SK-N-SH treated with all-trans-retinoic acid at 6 μM for 48 hours (cell line): ENCODE results near the gene MAPK9.

Experiments used
- GLIS3 ChIP-seq: fragments of 250-450 bp; sonication (Bioruptor Pico); IDR thresholded peaks from 2 replicates; pipeline ENCODE4 v1.5.0; 2020; ENCODE audit warnings: mild to moderate bottlenecking, moderate library complexity
- PATZ1 ChIP-seq: fragments of 250-450 bp; sonication (Bioruptor Pico); IDR thresholded peaks from 2 replicates; pipeline ENCODE4 v1.8.0; 2020; ENCODE audit warnings: mild to moderate bottlenecking, moderate library complexity, borderline replicate concordance
- SNAI2 ChIP-seq: fragments of 250-450 bp; sonication (Bioruptor Pico); IDR thresholded peaks from 2 replicates; pipeline ENCODE4 v1.5.0; 2020; ENCODE audit warnings: mild to moderate bottlenecking, moderate library complexity
- ZFP3 ChIP-seq: fragments of 250-450 bp; sonication (Bioruptor Pico); IDR thresholded peaks from 2 replicates; pipeline ENCODE4 v1.5.0; 2020; ENCODE audit warnings: mild to moderate bottlenecking, moderate library complexity
- ZFP30 ChIP-seq: fragments of 450-650 bp; formaldehyde crosslinking; IDR thresholded peaks from 2 replicates; pipeline ENCODE4 v1.5.0; 2022; ENCODE audit warnings: mild to moderate bottlenecking, moderate library complexity
- ZNF70 ChIP-seq: fragments of 450-650 bp; formaldehyde crosslinking; IDR thresholded peaks from 2 replicates; pipeline ENCODE4 v1.5.0; 2020; ENCODE audit warnings: mild to moderate bottlenecking, moderate library complexity
- TF ChIP-seq, protein P1 (sequence below): fragments of 250-450 bp; sonication (Bioruptor Pico); IDR thresholded peaks from 2 replicates; pipeline ENCODE4 v1.5.1; 2020; ENCODE audit warnings: low read depth, mild to moderate bottlenecking, moderate library complexity
- TF ChIP-seq, protein P2 (sequence below): fragments of 250-450 bp; sonication (Bioruptor Pico); IDR thresholded peaks from 2 replicates; pipeline ENCODE4 v1.8.0; 2021; ENCODE audit warnings: low read depth, mild to moderate bottlenecking, moderate library complexity, borderline replicate concordance
- TF ChIP-seq, protein P3 (sequence below): fragments of 250-450 bp; sonication (Bioruptor Pico); IDR thresholded peaks from 2 replicates; pipeline ENCODE4 v1.5.1; 2021; ENCODE audit warnings: mild to moderate bottlenecking, moderate library complexity

GRCh38 chr5:180187767-180188166 lies 104.1 kb downstream of the MAPK9 start:
- TF ChIP-seq, protein P1, sequence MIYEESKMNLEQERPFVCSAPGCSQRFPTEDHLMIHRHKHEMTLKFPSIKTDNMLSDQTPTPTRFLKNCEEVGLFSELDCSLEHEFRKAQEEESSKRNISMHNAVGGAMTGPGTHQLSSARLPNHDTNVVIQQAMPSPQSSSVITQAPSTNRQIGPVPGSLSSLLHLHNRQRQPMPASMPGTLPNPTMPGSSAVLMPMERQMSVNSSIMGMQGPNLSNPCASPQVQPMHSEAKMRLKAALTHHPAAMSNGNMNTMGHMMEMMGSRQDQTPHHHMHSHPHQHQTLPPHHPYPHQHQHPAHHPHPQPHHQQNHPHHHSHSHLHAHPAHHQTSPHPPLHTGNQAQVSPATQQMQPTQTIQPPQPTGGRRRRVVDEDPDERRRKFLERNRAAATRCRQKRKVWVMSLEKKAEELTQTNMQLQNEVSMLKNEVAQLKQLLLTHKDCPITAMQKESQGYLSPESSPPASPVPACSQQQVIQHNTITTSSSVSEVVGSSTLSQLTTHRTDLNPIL, result no peak
- TF ChIP-seq PATZ1 (CRISPR knock-in tag) (no peak), ZFP3 (CRISPR knock-in tag) (no peak), SNAI2 (CRISPR knock-in tag) (no peak), ZNF70 (no peak), ZFP30 (CRISPR knock-in tag) (no peak), GLIS3 (CRISPR knock-in tag) (no peak)
- TF ChIP-seq, protein P2, sequence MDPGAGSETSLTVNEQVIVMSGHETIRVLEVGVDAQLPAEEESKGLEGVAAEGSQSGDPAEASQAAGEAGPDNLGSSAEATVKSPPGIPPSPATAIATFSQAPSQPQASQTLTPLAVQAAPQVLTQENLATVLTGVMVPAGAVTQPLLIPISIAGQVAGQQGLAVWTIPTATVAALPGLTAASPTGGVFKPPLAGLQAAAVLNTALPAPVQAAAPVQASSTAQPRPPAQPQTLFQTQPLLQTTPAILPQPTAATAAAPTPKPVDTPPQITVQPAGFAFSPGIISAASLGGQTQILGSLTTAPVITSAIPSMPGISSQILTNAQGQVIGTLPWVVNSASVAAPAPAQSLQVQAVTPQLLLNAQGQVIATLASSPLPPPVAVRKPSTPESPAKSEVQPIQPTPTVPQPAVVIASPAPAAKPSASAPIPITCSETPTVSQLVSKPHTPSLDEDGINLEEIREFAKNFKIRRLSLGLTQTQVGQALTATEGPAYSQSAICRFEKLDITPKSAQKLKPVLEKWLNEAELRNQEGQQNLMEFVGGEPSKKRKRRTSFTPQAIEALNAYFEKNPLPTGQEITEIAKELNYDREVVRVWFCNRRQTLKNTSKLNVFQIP, result no peak
- TF ChIP-seq, protein P3, sequence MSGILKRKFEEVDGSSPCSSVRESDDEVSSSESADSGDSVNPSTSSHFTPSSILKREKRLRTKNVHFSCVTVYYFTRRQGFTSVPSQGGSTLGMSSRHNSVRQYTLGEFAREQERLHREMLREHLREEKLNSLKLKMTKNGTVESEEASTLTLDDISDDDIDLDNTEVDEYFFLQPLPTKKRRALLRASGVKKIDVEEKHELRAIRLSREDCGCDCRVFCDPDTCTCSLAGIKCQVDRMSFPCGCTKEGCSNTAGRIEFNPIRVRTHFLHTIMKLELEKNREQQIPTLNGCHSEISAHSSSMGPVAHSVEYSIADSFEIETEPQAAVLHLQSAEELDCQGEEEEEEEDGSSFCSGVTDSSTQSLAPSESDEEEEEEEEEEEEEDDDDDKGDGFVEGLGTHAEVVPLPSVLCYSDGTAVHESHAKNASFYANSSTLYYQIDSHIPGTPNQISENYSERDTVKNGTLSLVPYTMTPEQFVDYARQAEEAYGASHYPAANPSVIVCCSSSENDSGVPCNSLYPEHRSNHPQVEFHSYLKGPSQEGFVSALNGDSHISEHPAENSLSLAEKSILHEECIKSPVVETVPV (CRISPR knock-in tag), result no peak
